Lower lobe of right lung (tissue), 2 donors: ENCODE measurements around the gene TMSB4Y. TPM values are rescaled to one million over a fixed set of nuclear protein-coding genes. Genes with fewer than 3 reads are reported as not detected.

Source experiments
- ATAC-seq, 2 donors: fragments of 200-7000 bp; cut with Tn5 transposase; one replicate each; pipeline ENCODE4 v1.9.1; 2020 to 2022; ENCODE audit warnings: mild to moderate bottlenecking in 2 of 2, moderate library complexity in 2 of 2
- DNase-seq: peaks from one replicate; pipeline ENCODE4 v3.0.0-alpha.2; 2020
- H3K27ac ChIP-seq: fragments of 200-600 bp; one replicate; pipeline ENCODE4 v1.8.0; 2022
- H3K27me3 ChIP-seq: fragments of 200-600 bp; one replicate; pipeline ENCODE4 v1.8.0; 2022; ENCODE audit warnings: low read depth
- H3K36me3 ChIP-seq: fragments of 200-600 bp; one replicate; pipeline ENCODE4 v1.8.0; 2022; ENCODE audit warnings: mild to moderate bottlenecking
- H3K4me1 ChIP-seq: fragments of 200-600 bp; one replicate; pipeline ENCODE4 v1.8.0; 2022
- H3K4me3 ChIP-seq: fragments of 200-600 bp; one replicate; pipeline ENCODE4 v1.8.0; 2022; ENCODE audit warnings: mild to moderate bottlenecking
- H3K9me3 ChIP-seq: fragments of 200-600 bp; one replicate; pipeline ENCODE4 v1.8.0; 2022
- CTCF ChIP-seq: fragments of 200-600 bp; IDR thresholded peaks from one replicate; pipeline ENCODE4 v1.8.0; 2022; ENCODE audit warnings: antibody characterized with exemption, mild to moderate bottlenecking
- intact Hi-C: fragments of 100-400 bp; cut with DNase I; formaldehyde crosslinking; loops from one replicate; pipeline ENCODE4 v1.11.0; 2022
- long read RNA-seq: library from polyadenylated mRNA; unstranded; transcript quantifications from one replicate; pipeline ENCODE4 v2.0.0, GENCODE V29; 2021
- total RNA-seq: library from RNA; stranded (reverse); fragmentation: NEBNext Ultra II Directional; extraction: Animal tissue kit (Norgen Biotek cat#: 25700); gene quantifications from one replicate; pipeline ENCODE4 v1.2.1, GENCODE V29; 2021
- donor health status: DM: no; HTN: yes; CAD: no; lungs with severe emphysema.

TMSB4Y gene
- total RNA-seq, result 0.89 TPM
- long read RNA-seq, result 0 reads

- peaks cover 4% of the 10 kb centered on the region for H3K4me1 ChIP-seq
- no peaks in the 10 kb centered on the region for H3K27me3 ChIP-seq
- no peaks in the 10 kb centered on the region for H3K36me3 ChIP-seq
- H3K9me3 ChIP-seq, result no peaks in the 10 kb centered on the region
- intact Hi-C loops, result no loop called here
- ATAC-seq (peak in 1 of 2 donors; percentile 98), DNase-seq (peak; percentile 88)
- H3K4me3 ChIP-seq, result peak within 1 kb of the TSS; percentile 56
- no peak for TF ChIP-seq CTCF
- H3K27ac ChIP-seq, result peak within 1 kb of the TSS; percentile 91
Measured at GRCh38 chrY:13703568-13703968, at the start of gene TMSB4Y. Gene TMSB4Y (plus strand): TSS chrY:13703899.

- no peaks in the 10 kb centered on the region for H3K36me3 ChIP-seq
- intact Hi-C loops, result no loop called here
- DNase-seq (no peak), ATAC-seq (no peak)
- TF ChIP-seq CTCF, result no peak
- H3K27ac ChIP-seq, result no peak overlapping the region
- no peak overlapping the region for H3K4me3 ChIP-seq
- H3K9me3 ChIP-seq, result no peaks in the 10 kb centered on the region
- no peaks in the 10 kb centered on the region for H3K4me1 ChIP-seq
- no peaks in the 10 kb centered on the region for H3K27me3 ChIP-seq
Measured at GRCh38 chrY:13664162-13664561, 39.5 kb upstream of the TMSB4Y start.

- no peak overlapping the region for H3K4me3 ChIP-seq
- ATAC-seq, result no peak
- H3K36me3 ChIP-seq, result no peaks in the 10 kb centered on the region
- H3K27me3 ChIP-seq, result no peaks in the 10 kb centered on the region
- no peak for DNase-seq
- H3K4me1 ChIP-seq, result no peaks in the 10 kb centered on the region
- H3K27ac ChIP-seq, result no peak overlapping the region
- no peak for TF ChIP-seq CTCF
- no peaks in the 10 kb centered on the region for H3K9me3 ChIP-seq
- intact Hi-C loops, result no loop called here
Measured at GRCh38 chrY:13671122-13671521, 32.6 kb upstream of the TMSB4Y start.

GRCh38 chrY:13702276-13702675, 1.4 kb upstream of the TMSB4Y start:
- no peak for ATAC-seq
- no peak overlapping the region for H3K27ac ChIP-seq
- no peak for TF ChIP-seq CTCF

GRCh38 chrY:13704121-13704930, 627 bp downstream of the TMSB4Y start:
- H3K27me3 ChIP-seq, result no peaks in the 10 kb centered on the region
- peaks cover 4% of the 10 kb centered on the region for H3K4me1 ChIP-seq
- H3K36me3 ChIP-seq, result no peaks in the 10 kb centered on the region
- intact Hi-C loops, result no loop called here
- ATAC-seq (peak in 1 of 2 donors; percentile 57), DNase-seq (no peak)
- peak overlapping the region; percentile 91 for H3K27ac ChIP-seq
- no peaks in the 10 kb centered on the region for H3K9me3 ChIP-seq
- TF ChIP-seq CTCF, result no peak
- H3K4me3 ChIP-seq, result peak overlapping the region; percentile 56

More at GRCh38 chrY:13702276-13702675, 1.4 kb upstream of the TMSB4Y start:
- no peak overlapping the region for H3K4me3 ChIP-seq
- DNase-seq, result no peak
- intact Hi-C loops, result no loop called here
- peaks cover 4% of the 10 kb centered on the region for H3K4me1 ChIP-seq
- no peaks in the 10 kb centered on the region for H3K36me3 ChIP-seq
- H3K9me3 ChIP-seq, result no peaks in the 10 kb centered on the region
- H3K27me3 ChIP-seq, result no peaks in the 10 kb centered on the region
